Stimulated activated CD4-positive, alpha-beta T cell treated with anti-CD3 and anti-CD28 coated beads, Interleukin-15, amount 100 ng/mL, for 24 hours (primary cell): ENCODE measurements around the gene TBC1D7.

Source experiments
- DNase-seq: peaks from one replicate; pipeline ENCODE4 v3.0.0-alpha.2; 2020

Gene TBC1D7

GRCh38 chr6:13318821-13319220 lies 9.5 kb downstream of the TBC1D7 start:
- DNase-seq = no peak

- DNase-seq = no peak
Observed at GRCh38 chr6:13315896-13316295, 12.4 kb downstream of the TBC1D7 start.

GRCh38 chr6:13314806-13315205 lies 13.5 kb downstream of the TBC1D7 start:
- no peak for DNase-seq

GRCh38 chr6:13311155-13311554 lies 17.2 kb downstream of the TBC1D7 start:
- no peak for DNase-seq

GRCh38 chr6:13308332-13308731 lies 20.0 kb downstream of the TBC1D7 start:
- DNase-seq = no peak

- no peak for DNase-seq
Observed at GRCh38 chr6:13307508-13307995, 20.8 kb downstream of the TBC1D7 start.

GRCh38 chr6:13305791-13306190 lies 22.5 kb downstream of the TBC1D7 start:
- DNase-seq = no peak

- no peak for DNase-seq
Observed at GRCh38 chr6:13305288-13305687, 23.0 kb downstream of the TBC1D7 start.

GRCh38 chr6:13304580-13305260 lies 23.6 kb downstream of the TBC1D7 start:
- DNase-seq = no peak

- DNase-seq = no peak
Observed at GRCh38 chr6:13304101-13304500, 24.2 kb downstream of the TBC1D7 start.

- DNase-seq = peak; percentile 56
Observed at GRCh38 chr6:13303668-13304017, 24.7 kb downstream of the TBC1D7 start.

GRCh38 chr6:13302751-13303667 lies 25.3 kb downstream of the TBC1D7 start:
- peak; percentile 60 for DNase-seq

GRCh38 chr6:13302291-13302690 lies 26.0 kb downstream of the TBC1D7 start:
- no peak for DNase-seq

- no peak for DNase-seq
Observed at GRCh38 chr6:13300643-13301590, 27.4 kb downstream of the TBC1D7 start.

GRCh38 chr6:13299918-13300317 lies 28.4 kb downstream of the TBC1D7 start:
- no peak for DNase-seq

- no peak for DNase-seq
Observed at GRCh38 chr6:13299403-13299821, 28.9 kb downstream of the TBC1D7 start.

- no peak for DNase-seq
Observed at GRCh38 chr6:13298446-13298845, 29.9 kb downstream of the TBC1D7 start.

GRCh38 chr6:13297391-13297790 lies 30.9 kb downstream of the TBC1D7 start:
- no peak for DNase-seq

- no peak for DNase-seq
Observed at GRCh38 chr6:13296536-13296997, 31.8 kb downstream of the TBC1D7 start.

GRCh38 chr6:13295576-13295975 lies 32.8 kb downstream of the TBC1D7 start:
- no peak for DNase-seq

- DNase-seq = no peak
Observed at GRCh38 chr6:13294499-13295069, 33.8 kb downstream of the TBC1D7 start.

- DNase-seq = no peak
Observed at GRCh38 chr6:13292774-13293173, 35.6 kb downstream of the TBC1D7 start.
